Transverse colon (tissue), 3 donors: Measurements from ENCODE around the gene HYCC2.

Source experiments
- CTCF ChIP-seq, 5 experiments: fragments of 200-600 bp in 3 of 5; fragments of 450-650 bp in 2 of 5; sonication (generic) in 3 of 5; IDR thresholded peaks; 1 replicate in 2 of 5; 2 replicates in 3 of 5; pipeline ENCODE4 v1.5.1; 2016 to 2017; ENCODE audit warnings: antibody characterized with exemption in 5 of 5, inconsistent platforms in 3 of 5, mild to moderate bottlenecking in 2 of 5, moderate library complexity in 1 of 5
- EP300 ChIP-seq: sonication (generic); formaldehyde crosslinking; IDR thresholded peaks from one replicate; pipeline ENCODE4 v1.6.1; 2017; ENCODE audit warnings: antibody characterized with exemption, low read depth
- POLR2A ChIP-seq: fragments of 450-650 bp; IDR thresholded peaks from one replicate; pipeline ENCODE4 v1.6.1; 2016; ENCODE audit warnings: antibody characterized with exemption, mild to moderate bottlenecking, moderate library complexity

- TF ChIP-seq POLR2A, result no peak
- TF ChIP-seq CTCF (IDR thresholded peaks at IDR 0.05), result no peak
- no peak for TF ChIP-seq EP300
Observed at GRCh38 chr2:201114350-201114749, 42.9 kb upstream of the HYCC2 start.
